IMR-90 (cell line): ENCODE results near the gene IGF1. TPM values are rescaled to one million over a fixed set of nuclear protein-coding genes. Genes with fewer than 3 reads are reported as not detected.

Source experiments
- ATAC-seq: fragments of 200-7000 bp; cut with Tn5 transposase; 2 replicates; pipeline ENCODE4 v1.9.1; 2020; ENCODE audit warnings: low read depth, mild to moderate bottlenecking, moderate library complexity
- BruUV-seq: library from RNA; stranded (reverse); fragments of 400-500 nt; replicated peaks from 2 replicates; lab custom pipeline; 2021; lab: Mats Ljungman, UMichigan
- CTCF ChIA-PET: fragments of 300-600 bp; formaldehyde crosslinking; extraction: SDS; loops from one replicate; lab custom pipeline; 2021; ENCODE audit warnings: antibody characterized with exemption; lab: Yijun Ruan, JAX
- POLR2A ChIA-PET: fragments of 300-600 bp; sonication (Branson Sonifier 250); formaldehyde crosslinking; loops from one replicate; lab custom pipeline; 2022; ENCODE audit warnings: antibody characterized with exemption; ENCODE audit not compliant: unreplicated experiment; lab: Charles Lee
- DNase-seq: peaks from one replicate; pipeline ENCODE4 v3.0.0; 2013
- H2AFZ ChIP-seq: replicated peaks from 2 replicates; pipeline ENCODE3; 2013; ENCODE audit warnings: low read length, mild to moderate bottlenecking; ENCODE audit not compliant: poor library complexity
- H2AK5ac ChIP-seq: 2 replicates; pipeline ENCODE4 v1.6.1; 2013; ENCODE audit warnings: low read depth, low read length, inconsistent platforms
- H2AK9ac ChIP-seq: replicated peaks from 2 replicates; pipeline ENCODE3; 2013; ENCODE audit warnings: mild to moderate bottlenecking, low read depth, low read length, moderate library complexity; ENCODE audit not compliant: poor library complexity
- H2BK120ac ChIP-seq: 2 replicates; pipeline ENCODE4 v1.6.1; 2013; ENCODE audit warnings: low read depth, low read length, inconsistent platforms
- H2BK15ac ChIP-seq: 3 replicates; pipeline ENCODE4 v1.6.1; 2013; ENCODE audit warnings: low read depth, low read length, inconsistent platforms
- H2BK20ac ChIP-seq: 2 replicates; pipeline ENCODE4 v1.6.1; 2013; ENCODE audit warnings: low read depth, mild to moderate bottlenecking, inconsistent platforms, low read length, moderate library complexity
- H2BK5ac ChIP-seq: 2 replicates; pipeline ENCODE4 v1.6.1; 2013; ENCODE audit warnings: mild to moderate bottlenecking, low read depth, low read length, inconsistent platforms; ENCODE audit not compliant: poor library complexity, severe bottlenecking
- H3K14ac ChIP-seq: replicated peaks from 2 replicates; pipeline ENCODE4 v1.6.1; 2013; ENCODE audit warnings: low read depth, low read length, inconsistent platforms
- H3K18ac ChIP-seq: 2 replicates; pipeline ENCODE4 v1.6.1; 2013; ENCODE audit warnings: low read depth, low read length, control low read depth
- H3K23ac ChIP-seq: 2 replicates; pipeline ENCODE4 v1.6.1; 2013; ENCODE audit warnings: low read depth, low read length, inconsistent platforms
- H3K27ac ChIP-seq: 2 replicates; pipeline ENCODE4 v1.5.1; 2013; ENCODE audit warnings: mild to moderate bottlenecking, control low read depth, low read length; ENCODE audit not compliant: insufficient read depth
- H3K27me3 ChIP-seq: 2 replicates; pipeline ENCODE4 v1.6.1; 2013; ENCODE audit warnings: low read length; ENCODE audit not compliant: control insufficient read depth, insufficient read depth
- H3K36me3 ChIP-seq: 2 replicates; pipeline ENCODE4 v1.6.1; 2013; ENCODE audit warnings: low read length, mixed read lengths; ENCODE audit not compliant: control insufficient read depth, insufficient read depth
- H3K4ac ChIP-seq: 2 replicates; pipeline ENCODE4 v1.6.1; 2013; ENCODE audit warnings: low read depth, low read length, inconsistent platforms
- H3K4me1 ChIP-seq: 2 replicates; pipeline ENCODE4 v1.6.1; 2013; ENCODE audit warnings: low read length, mixed read lengths; ENCODE audit not compliant: control insufficient read depth, insufficient read depth
- H3K4me2 ChIP-seq: 2 replicates; pipeline ENCODE4 v1.6.1; 2013; ENCODE audit warnings: low read depth, mild to moderate bottlenecking, control low read depth, low read length, moderate library complexity
- H3K4me3 ChIP-seq: 2 replicates; pipeline ENCODE4 v1.5.1; 2013; ENCODE audit warnings: low read depth, mild to moderate bottlenecking, control low read depth, low read length, moderate library complexity; ENCODE audit not compliant: insufficient read depth
- H3K56ac ChIP-seq: 2 replicates; pipeline ENCODE4 v1.6.1; 2013; ENCODE audit warnings: low read length, inconsistent platforms; ENCODE audit not compliant: insufficient read depth; ENCODE audit errors: extremely low read depth
- H3K79me1 ChIP-seq, 2 experiments: 2 replicates each; pipeline ENCODE4 v1.6.1; 2013; ENCODE audit warnings: low read length in 2 of 2, inconsistent platforms in 1 of 2, low read depth in 1 of 2
- H3K9ac ChIP-seq: 2 replicates; pipeline ENCODE4 v1.6.1; 2013; ENCODE audit warnings: low read depth, low read length, control low read depth
- H3K9me1 ChIP-seq: 2 replicates; pipeline ENCODE4 v1.6.1; 2013; ENCODE audit warnings: low read length, inconsistent platforms; ENCODE audit not compliant: insufficient read depth
- H3K9me3 ChIP-seq: 2 replicates; pipeline ENCODE4 v1.6.1; 2013; ENCODE audit warnings: low read length; ENCODE audit not compliant: control insufficient read depth, insufficient read depth
- H4K20me1 ChIP-seq: 2 replicates; pipeline ENCODE4 v1.6.1; 2013; ENCODE audit warnings: low read length, inconsistent platforms; ENCODE audit not compliant: insufficient read depth
- H4K5ac ChIP-seq: 2 replicates; pipeline ENCODE4 v1.6.1; 2013; ENCODE audit warnings: mild to moderate bottlenecking, low read depth, low read length, control low read depth
- H4K8ac ChIP-seq, 2 experiments: 2 replicates each; pipeline ENCODE4 v1.6.1; 2013; ENCODE audit warnings: low read depth in 2 of 2, low read length in 2 of 2, control low read depth in 1 of 2, inconsistent platforms in 1 of 2
- H4K91ac ChIP-seq: 2 replicates; pipeline ENCODE4 v1.6.1; 2013; ENCODE audit warnings: low read depth, low read length, inconsistent platforms; ENCODE audit not compliant: insufficient read depth
- BHLHE40 ChIP-seq: fragments of 150-350 bp; IDR thresholded peaks from 2 replicates; pipeline ENCODE4 v1.6.1; 2016; ENCODE audit warnings: mild to moderate bottlenecking, low read depth, low read length
- RAD21 ChIP-seq: IDR thresholded peaks from 2 replicates; pipeline ENCODE4 v1.6.1; 2012; ENCODE audit warnings: low read length, improper control_type of control experiment
- WGBS, 2 experiments: methylation state at CpG; one replicate each; pipeline versions ENCODE4 v1.1.5 to v1.1.7; 2013; ENCODE audit warnings: missing lambda C conversion rate in 2 of 2; ENCODE audit not compliant: insufficient read length in 1 of 2; ENCODE audit errors: extremely low coverage in 2 of 2; 5-methylcytosine and 5-hydroxymethylcytosine counted together
- dilution Hi-C: fragments of 300-500 bp; cut with HindIII; formaldehyde crosslinking; loops from one replicate; pipeline ENCODE4 v1.14.3; 2018; ENCODE audit warnings: low sequenced_read_pairs; ENCODE audit not compliant: unreplicated experiment
- in situ Hi-C: fragments of 300-500 bp; cut with MboI; formaldehyde crosslinking; loops from 3 replicates; pipeline ENCODE4 v1.14.3; 2019; ENCODE audit warnings: low sequenced_read_pairs, inconsistent platforms, mixed read lengths
- intact Hi-C: fragments of 100-400 bp; cut with micrococcal nuclease; formaldehyde crosslinking; loops from 2 replicates; pipeline ENCODE4 v1.10.0; 2022
- polyA plus RNA-seq, 3 experiments: library from polyadenylated mRNA; depleted of rRNA; stranded (reverse); fragments of >200 nt; gene quantifications; 2 replicates each; pipeline ENCODE4 v1.2.3, GENCODE V29; 2012; ENCODE audit warnings: low replicate concordance in 1 of 3
- total RNA-seq: library from RNA; depleted of rRNA; stranded (reverse); fragments of >200 nt; gene quantifications from 2 replicates; pipeline ENCODE4 v1.2.3, GENCODE V29; 2012

Gene IGF1
- total and polyA plus RNA-seq, 2 of the 4 experiments (the other 2 are of a cell fraction) = under 0.01 to 0.12 TPM

- no peak overlapping the region for H3K23ac ChIP-seq
- intact Hi-C loops = no loop called here
- in situ Hi-C loops = loop anchor here (25.0 kb wide), 2 partner anchors 171 to 546 kb away; no protein-coding TSS in a partner anchor
- no peak overlapping the region for H2BK20ac ChIP-seq
- H3K9ac ChIP-seq = no peak overlapping the region
- H3K4me2 ChIP-seq = no peak overlapping the region
- no peak overlapping the region for H3K4me3 ChIP-seq
- no peak overlapping the region for H2AK5ac ChIP-seq
- H3K36me3 ChIP-seq = no peaks in the 10 kb centered on the region
- DNase-seq (no peak), ATAC-seq (no peak)
- no peaks in the 10 kb centered on the region for H3K27me3 ChIP-seq
- WGBS, 2 experiments = no CpG with 5 or more reads among the region's 2 CpGs
- H3K18ac ChIP-seq = no peak overlapping the region
- ChIA-PET CTCF (interaction anchor here (0.9 to 2.7 kb wide), 5 partner anchors 14 to 372 kb away, joined by 3 to 7 read pairs (median 3); no protein-coding TSS in a partner anchor), POLR2A (no interaction called here)
- no peak overlapping the region for H2BK15ac ChIP-seq
- H3K27ac ChIP-seq = no peak overlapping the region
- H2BK120ac ChIP-seq = no peak overlapping the region
- no peak overlapping the region for H3K56ac ChIP-seq
- dilution Hi-C loops = no loop called here
- H3K9me3 ChIP-seq = no peaks in the 10 kb centered on the region
- TF ChIP-seq RAD21 (no peak), BHLHE40 (no peak)
- BruUV-seq = no TSS peak
- no peak overlapping the region for H3K14ac ChIP-seq
- H4K20me1 ChIP-seq = no peaks in the 10 kb centered on the region
- H2AFZ ChIP-seq = no peak overlapping the region
- H3K9me1 ChIP-seq = no peaks in the 10 kb centered on the region; the same call in 1 of the 2 replicates
- H2BK5ac ChIP-seq = no peak overlapping the region
- H2AK9ac ChIP-seq = no peak overlapping the region
- H4K5ac ChIP-seq = no peak overlapping the region
- H3K4me1 ChIP-seq = peaks cover 9% of the 10 kb centered on the region
- no peak overlapping the region for H3K4ac ChIP-seq
- H3K79me1 ChIP-seq = no peaks in the 10 kb centered on the region
- no peak overlapping the region for H4K8ac ChIP-seq
- no peak overlapping the region for H4K91ac ChIP-seq
Observed at GRCh38 chr12:102483466-102483865, 3.1 kb upstream of the IGF1 start.
